Keratinocyte (primary cell): Measurements from ENCODE around the gene PLA2G4F. TPM values are rescaled to one million over a fixed set of nuclear protein-coding genes. Genes with fewer than 3 reads are reported as not detected.

Experiments
- DNase-seq: peaks from one replicate; pipeline ENCODE4 v3.0.0-alpha.2; 2011; ENCODE audit warnings: low read depth, missing footprints, low spot score
- FAIRE-seq: peaks from 2 replicates; lab custom pipeline; 2011; peaks lifted over from hg19 to GRCh38; lab: Jason Lieb, UNC
- H2AFZ ChIP-seq: 2 replicates; pipeline ENCODE4 v1.6.0; 2012; ENCODE audit warnings: low read length, control low read depth, inconsistent platforms; ENCODE audit not compliant: control insufficient read depth
- H3K27ac ChIP-seq: 2 replicates; pipeline ENCODE4 v1.5.1; 2011; ENCODE audit warnings: low read length; ENCODE audit not compliant: control insufficient read depth, insufficient read depth
- H3K27me3 ChIP-seq: 3 replicates; pipeline ENCODE4 v1.6.0; 2011; ENCODE audit warnings: low read length; ENCODE audit not compliant: control insufficient read depth, insufficient read depth; ENCODE audit errors: extremely low read depth
- H3K36me3 ChIP-seq, 2 experiments: 2 replicates in 1 of 2; 3 replicates in 1 of 2; pipeline ENCODE4 v1.5.1; 2011; ENCODE audit warnings: low read length in 2 of 2, mild to moderate bottlenecking in 1 of 2; ENCODE audit not compliant: control insufficient read depth in 2 of 2, insufficient read depth in 2 of 2; ENCODE audit errors: extremely low read depth in 1 of 2
- H3K4me1 ChIP-seq: 3 replicates; pipeline ENCODE4 v1.5.1; 2011; ENCODE audit warnings: low read length; ENCODE audit not compliant: control insufficient read depth, insufficient read depth; ENCODE audit errors: extremely low read depth
- H3K4me2 ChIP-seq: 3 replicates; pipeline ENCODE4 v1.6.0; 2011; ENCODE audit warnings: low read depth, low read length; ENCODE audit not compliant: control insufficient read depth, insufficient read depth; ENCODE audit errors: extremely low read depth
- H3K4me3 ChIP-seq, 3 experiments: fragments of 200-600 bp in 1 of 3; sonication (generic) in 1 of 3; 2 replicates in 2 of 3; 3 replicates in 1 of 3; pipeline ENCODE4 v1.5.1; 2011 to 2016; ENCODE audit warnings: low read length in 3 of 3, mild to moderate bottlenecking in 3 of 3, control low read depth in 2 of 3, inconsistent platforms in 1 of 3, low read depth in 1 of 3, mixed read lengths in 1 of 3, mixed run types in 1 of 3, moderate library complexity in 1 of 3; ENCODE audit not compliant: control insufficient read depth in 2 of 3, insufficient read depth in 2 of 3; ENCODE audit errors: extremely low read depth in 1 of 3
- H3K79me2 ChIP-seq: 2 replicates; pipeline ENCODE4 v1.6.0; 2012; ENCODE audit warnings: low read length; ENCODE audit not compliant: control insufficient read depth, insufficient read depth
- H3K9ac ChIP-seq: 3 replicates; pipeline ENCODE4 v1.6.0; 2011; ENCODE audit warnings: low read length; ENCODE audit not compliant: control insufficient read depth, insufficient read depth; ENCODE audit errors: extremely low read depth
- H3K9me1 ChIP-seq: 3 replicates; pipeline ENCODE4 v1.6.0; 2011; ENCODE audit warnings: low read length; ENCODE audit not compliant: control insufficient read depth, insufficient read depth; ENCODE audit errors: extremely low read depth
- H3K9me3 ChIP-seq: 2 replicates; pipeline ENCODE4 v1.5.1; 2012; ENCODE audit warnings: low read depth, low read length; ENCODE audit not compliant: control insufficient read depth
- H4K20me1 ChIP-seq: 3 replicates; pipeline ENCODE4 v1.6.0; 2011; ENCODE audit warnings: low read length; ENCODE audit not compliant: control insufficient read depth, insufficient read depth; ENCODE audit errors: extremely low read depth
- EZH2 ChIP-seq: IDR thresholded peaks from one replicate; pipeline ENCODE4 v1.6.1; 2012; ENCODE audit warnings: inconsistent platforms, mild to moderate bottlenecking, low read length, moderate library complexity
- dilution Hi-C: fragments of 300-500 bp; cut with MboI; formaldehyde crosslinking; loops from one replicate; pipeline ENCODE4 v1.7.0; 2020; ENCODE audit warnings: low sequenced_read_pairs; ENCODE audit not compliant: extremely low pct_ligation_motif_present
- polyA plus RNA-seq, 5 experiments: library from polyadenylated mRNA; depleted of rRNA in 3 of 5; stranded (reverse) in 3 of 5; stranded (forward) in 1 of 5; unstranded in 1 of 5; fragments of >200 nt; gene quantifications; 1 replicate in 1 of 5; 2 replicates in 3 of 5; 3 replicates in 1 of 5; pipeline versions ENCODE4 v1.2.1 to v1.2.3, GENCODE V29; 2011 to 2012; ENCODE audit warnings: missing spikeins in 2 of 5, low read depth in 1 of 5, low replicate concordance in 1 of 5
- TF ChIP-seq, protein P1 (sequence below), 3 experiments: IDR thresholded peaks in 1 of 3; conservative IDR thresholded peaks in 1 of 3; optimal IDR thresholded peaks in 1 of 3; 2 replicates in 2 of 3; 3 replicates in 1 of 3; pipeline versions ENCODE3 to v1.5.1; 2011; ENCODE audit warnings: low read length in 3 of 3, mild to moderate bottlenecking in 3 of 3, moderate library complexity in 2 of 3, control low read depth in 1 of 3, inconsistent platforms in 1 of 3; ENCODE audit not compliant: insufficient read depth in 2 of 3; ENCODE audit errors: extremely low read depth in 1 of 3

PLA2G4F gene
- polyA plus RNA-seq, 1 donor (not counting 4 experiments of a cell fraction or from before 2014, with no cell fraction given) = 4.4 TPM

- Histone ChIP-seq H3K9ac (no peak within 1 kb of the TSS), H4K20me1 (no peaks in the 10 kb centered on the region), H3K4me2 (peak within 1 kb of the TSS; percentile 10), H3K27ac (no peak within 1 kb of the TSS), H3K9me3 (no peaks in the 10 kb centered on the region), H2AFZ (peak within 1 kb of the TSS; percentile 24), H3K4me1 (peaks cover 46% of the 10 kb centered on the region), H3K27me3 (no peaks in the 10 kb centered on the region), H3K36me3 (no peaks in the 10 kb centered on the region), H3K79me2 (no peaks in the 10 kb centered on the region), H3K9me1 (no peaks in the 10 kb centered on the region), H3K4me3 (no peak within 1 kb of the TSS)
- DNase-seq (peak; percentile 32), FAIRE-seq (peak; percentile 59)
- dilution Hi-C loops = no loop called here
- TF ChIP-seq, protein P1, sequence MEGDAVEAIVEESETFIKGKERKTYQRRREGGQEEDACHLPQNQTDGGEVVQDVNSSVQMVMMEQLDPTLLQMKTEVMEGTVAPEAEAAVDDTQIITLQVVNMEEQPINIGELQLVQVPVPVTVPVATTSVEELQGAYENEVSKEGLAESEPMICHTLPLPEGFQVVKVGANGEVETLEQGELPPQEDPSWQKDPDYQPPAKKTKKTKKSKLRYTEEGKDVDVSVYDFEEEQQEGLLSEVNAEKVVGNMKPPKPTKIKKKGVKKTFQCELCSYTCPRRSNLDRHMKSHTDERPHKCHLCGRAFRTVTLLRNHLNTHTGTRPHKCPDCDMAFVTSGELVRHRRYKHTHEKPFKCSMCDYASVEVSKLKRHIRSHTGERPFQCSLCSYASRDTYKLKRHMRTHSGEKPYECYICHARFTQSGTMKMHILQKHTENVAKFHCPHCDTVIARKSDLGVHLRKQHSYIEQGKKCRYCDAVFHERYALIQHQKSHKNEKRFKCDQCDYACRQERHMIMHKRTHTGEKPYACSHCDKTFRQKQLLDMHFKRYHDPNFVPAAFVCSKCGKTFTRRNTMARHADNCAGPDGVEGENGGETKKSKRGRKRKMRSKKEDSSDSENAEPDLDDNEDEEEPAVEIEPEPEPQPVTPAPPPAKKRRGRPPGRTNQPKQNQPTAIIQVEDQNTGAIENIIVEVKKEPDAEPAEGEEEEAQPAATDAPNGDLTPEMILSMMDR (optimal IDR thresholded peaks at IDR 0.05 in 1 of 3, IDR thresholded peaks at IDR 0.05 in 1 of 3, conservative IDR thresholded peaks at IDR 0.05 in 1 of 3; ENCODE audit: extremely low read depth in 1 of 3, insufficient read depth in 2 of 3, low read length in 3 of 3) = peak; percentile 21 to 47 (median 37)
- no peak for TF ChIP-seq EZH2
Measured at GRCh38 chr15:42094512-42094963, 61.9 kb downstream of the PLA2G4F start, which contains the start of gene PLA2G4D. Gene PLA2G4D, minus strand, starts transcription at chr15:42094562. Its CDS starts 103 bp downstream, at chr15:42094459.

DNA sequence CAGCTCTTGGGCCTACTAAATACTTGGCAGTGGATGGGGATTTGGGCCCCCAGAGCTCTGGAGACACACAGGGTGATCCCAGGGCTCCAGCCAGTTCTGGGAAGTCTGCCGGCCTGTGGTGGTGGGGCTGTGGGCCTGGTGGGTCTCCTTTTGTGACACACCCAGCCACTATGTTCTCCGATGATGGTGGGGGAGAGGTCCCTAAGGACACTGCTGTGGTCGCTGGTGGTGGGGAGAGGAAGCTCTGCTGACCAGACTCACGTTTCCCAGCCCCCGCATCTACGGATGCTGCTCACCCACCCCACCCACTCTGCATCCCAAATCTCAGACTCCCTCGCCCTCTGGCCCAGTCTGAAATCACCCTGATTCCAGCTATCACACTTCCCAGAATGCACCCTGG is 62.5 kb downstream of the PLA2G4F start:
- Histone ChIP-seq H3K4me1 (peaks cover 46% of the 10 kb centered on the region), H3K9ac (no peak overlapping the region), H2AFZ (peak overlapping the region; percentile 24), H3K27me3 (no peaks in the 10 kb centered on the region), H3K4me3 (no peak overlapping the region), H3K9me3 (no peaks in the 10 kb centered on the region), H3K27ac (no peak overlapping the region), H3K9me1 (no peaks in the 10 kb centered on the region), H3K4me2 (peak overlapping the region; percentile 10), H3K79me2 (no peaks in the 10 kb centered on the region), H4K20me1 (no peaks in the 10 kb centered on the region), H3K36me3 (no peaks in the 10 kb centered on the region)
- FAIRE-seq (no peak), DNase-seq (no peak)
- TF ChIP-seq, protein P1 (optimal IDR thresholded peaks at IDR 0.05 in 1 of 3, IDR thresholded peaks at IDR 0.05 in 1 of 3, conservative IDR thresholded peaks at IDR 0.05 in 1 of 3; ENCODE audit: extremely low read depth in 1 of 3, insufficient read depth in 2 of 3, low read length in 3 of 3) = no peak
- TF ChIP-seq EZH2 = no peak
- dilution Hi-C loops = no loop called here
